ENCODE measurements around the gene OXNAD1.

DNA sequence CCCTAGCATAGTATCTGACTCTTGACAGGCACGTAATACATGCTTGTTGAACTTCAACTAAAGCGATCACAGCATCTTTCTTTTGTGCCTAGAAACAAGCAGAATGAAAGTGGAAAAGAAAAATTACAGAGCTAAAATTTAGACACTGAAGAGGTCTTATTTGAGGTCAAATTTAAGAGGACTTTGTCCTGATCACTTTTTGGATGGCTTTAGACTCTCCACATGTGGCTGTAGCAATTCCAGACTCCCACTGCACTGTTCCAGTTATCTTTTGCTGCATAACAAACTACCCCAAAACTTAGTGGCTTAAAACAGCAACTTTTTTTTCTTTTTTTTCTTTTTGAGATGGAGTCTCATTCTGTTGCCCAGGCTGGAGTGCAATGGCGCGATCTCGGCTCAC is 23.8 kb upstream of the OXNAD1 start:
- TF ChIP-seq POLR2A (IDR thresholded peaks at IDR 0.05) (no peak), EP300 (IDR thresholded peaks at IDR 0.05) (no peak)
- TF ChIP-seq, protein P1, sequence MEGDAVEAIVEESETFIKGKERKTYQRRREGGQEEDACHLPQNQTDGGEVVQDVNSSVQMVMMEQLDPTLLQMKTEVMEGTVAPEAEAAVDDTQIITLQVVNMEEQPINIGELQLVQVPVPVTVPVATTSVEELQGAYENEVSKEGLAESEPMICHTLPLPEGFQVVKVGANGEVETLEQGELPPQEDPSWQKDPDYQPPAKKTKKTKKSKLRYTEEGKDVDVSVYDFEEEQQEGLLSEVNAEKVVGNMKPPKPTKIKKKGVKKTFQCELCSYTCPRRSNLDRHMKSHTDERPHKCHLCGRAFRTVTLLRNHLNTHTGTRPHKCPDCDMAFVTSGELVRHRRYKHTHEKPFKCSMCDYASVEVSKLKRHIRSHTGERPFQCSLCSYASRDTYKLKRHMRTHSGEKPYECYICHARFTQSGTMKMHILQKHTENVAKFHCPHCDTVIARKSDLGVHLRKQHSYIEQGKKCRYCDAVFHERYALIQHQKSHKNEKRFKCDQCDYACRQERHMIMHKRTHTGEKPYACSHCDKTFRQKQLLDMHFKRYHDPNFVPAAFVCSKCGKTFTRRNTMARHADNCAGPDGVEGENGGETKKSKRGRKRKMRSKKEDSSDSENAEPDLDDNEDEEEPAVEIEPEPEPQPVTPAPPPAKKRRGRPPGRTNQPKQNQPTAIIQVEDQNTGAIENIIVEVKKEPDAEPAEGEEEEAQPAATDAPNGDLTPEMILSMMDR (IDR thresholded peaks at IDR 0.05): no peak

Data from suprapubic skin (tissue), 3 donors.